GM19193 (cell line): ENCODE measurements around the gene SAP30L.

Experiments
- POLR2A ChIP-seq: IDR thresholded peaks from 4 replicates; pipeline ENCODE4 v1.6.1; 2011; ENCODE audit not compliant: insufficient read depth, insufficient read length; ENCODE audit errors: extremely low read depth

Gene SAP30L

DNA sequence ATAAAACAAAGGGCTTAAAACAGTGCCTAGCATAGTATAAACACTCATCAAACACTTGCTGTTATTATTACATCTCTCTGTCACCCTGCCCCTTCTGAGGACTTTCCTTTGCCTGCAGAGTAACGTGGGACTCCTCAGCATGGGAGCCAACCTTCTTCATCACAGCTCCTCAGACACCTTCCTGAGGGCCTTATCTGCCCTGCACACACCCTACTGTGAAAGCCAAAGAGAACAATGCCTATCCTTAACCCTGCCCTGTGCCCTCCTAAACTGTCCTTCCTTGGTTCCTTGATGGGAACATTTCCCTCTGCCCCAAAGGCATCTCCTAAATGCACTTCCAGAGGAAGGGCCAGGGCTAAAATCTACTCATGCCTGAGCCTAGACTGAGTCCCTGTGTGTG lies 52.8 kb downstream of the SAP30L start:
- no peak for TF ChIP-seq POLR2A

DNA sequence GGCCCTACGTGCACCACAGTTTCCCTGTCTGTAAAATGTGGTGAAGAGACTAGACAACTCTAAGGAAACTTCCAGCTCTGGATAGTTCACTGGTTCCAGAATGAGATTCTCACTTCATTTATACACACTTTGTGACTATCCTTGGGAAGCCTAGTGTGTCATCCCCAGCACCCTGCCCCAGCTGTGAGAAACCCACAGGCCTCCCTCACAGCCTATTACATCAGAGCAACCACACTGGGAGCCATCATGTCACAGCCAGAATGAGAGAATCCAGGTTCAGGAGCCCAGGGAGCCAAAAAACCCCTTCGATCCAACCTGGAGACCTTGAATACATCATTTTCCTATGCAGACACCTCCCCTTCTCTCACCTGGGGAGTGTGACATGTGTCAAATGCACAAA lies 53.2 kb downstream of the SAP30L start:
- no peak for TF ChIP-seq POLR2A

DNA sequence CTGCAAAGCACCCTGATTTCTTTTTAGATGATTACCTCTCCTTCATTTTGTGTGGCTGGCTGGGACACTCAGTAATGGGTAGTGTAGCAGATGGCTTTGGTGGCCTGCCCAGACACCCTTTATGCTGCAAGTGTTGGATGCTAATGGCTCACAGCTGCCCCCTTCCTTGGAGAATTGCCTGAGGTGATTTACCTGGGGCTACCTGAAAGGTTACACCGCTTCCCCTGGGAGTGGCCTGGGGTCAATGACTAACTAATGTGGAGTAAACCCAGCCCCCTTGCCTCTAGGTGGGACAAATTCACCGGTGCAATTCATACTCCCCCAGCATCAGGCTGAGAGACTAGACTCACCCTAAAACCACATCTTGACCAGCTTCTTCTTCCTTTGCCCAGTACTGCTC lies 55.8 kb downstream of the SAP30L start:
- no peak for TF ChIP-seq POLR2A

- TF ChIP-seq POLR2A = no peak
Measured at GRCh38 chr5:154502180-154502579, 56.4 kb downstream of the SAP30L start.

DNA sequence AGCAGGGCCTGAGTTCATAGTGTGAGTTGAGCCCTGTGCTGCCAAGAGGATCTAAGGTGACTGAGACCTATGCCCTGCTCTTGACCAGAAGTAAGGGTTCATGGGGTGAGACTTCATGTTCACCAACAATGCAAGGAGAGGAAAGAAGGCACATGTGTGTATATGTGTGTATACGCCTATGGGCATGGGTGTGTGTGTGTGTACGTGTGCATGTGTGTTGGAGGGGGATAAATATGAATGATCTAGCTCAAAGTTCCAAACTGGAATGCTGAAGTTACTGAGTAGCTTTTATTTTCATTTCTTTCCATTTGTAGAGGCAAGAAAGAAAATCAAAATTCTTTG lies 57.9 kb downstream of the SAP30L start:
- peak; percentile 3 for TF ChIP-seq POLR2A

- no peak for TF ChIP-seq POLR2A
Measured at GRCh38 chr5:154505567-154505966, 59.8 kb downstream of the SAP30L start.

DNA sequence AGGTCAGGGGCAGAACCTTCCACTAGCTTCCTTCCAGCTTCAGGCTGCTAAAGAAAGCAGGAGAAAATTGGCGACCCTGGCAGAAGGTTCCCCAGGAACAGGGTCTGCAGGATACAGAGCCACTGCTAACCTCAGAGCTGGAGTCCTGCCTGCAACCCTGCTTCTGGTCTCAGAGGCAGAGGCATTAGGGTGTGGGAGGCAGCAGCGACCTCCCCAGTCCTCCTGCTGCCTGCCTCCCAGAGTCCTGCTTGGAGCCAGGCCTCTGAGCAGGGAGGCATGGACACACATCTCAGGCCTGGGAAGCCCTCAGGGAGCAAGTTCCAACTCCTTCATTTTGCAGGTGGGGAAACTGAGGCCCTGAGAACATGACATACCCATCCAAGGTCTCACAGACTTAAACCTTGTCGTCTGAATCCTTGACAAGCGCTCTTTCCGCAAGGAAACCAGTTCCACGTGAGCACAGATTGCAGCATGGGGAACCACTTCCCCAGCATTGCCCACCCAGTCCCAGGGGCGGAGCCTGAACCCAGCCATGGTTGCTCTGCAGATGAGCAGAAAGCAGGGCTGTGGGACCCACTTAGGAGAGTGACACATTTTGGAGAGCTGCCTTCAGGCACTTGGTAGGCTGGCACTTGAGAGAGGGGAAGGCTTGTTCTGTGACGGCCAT lies 60.4 kb downstream of the SAP30L start:
- no peak for TF ChIP-seq POLR2A

GRCh38 chr5:154506716-154507080 lies 60.9 kb downstream of the SAP30L start:
- TF ChIP-seq POLR2A = no peak

DNA sequence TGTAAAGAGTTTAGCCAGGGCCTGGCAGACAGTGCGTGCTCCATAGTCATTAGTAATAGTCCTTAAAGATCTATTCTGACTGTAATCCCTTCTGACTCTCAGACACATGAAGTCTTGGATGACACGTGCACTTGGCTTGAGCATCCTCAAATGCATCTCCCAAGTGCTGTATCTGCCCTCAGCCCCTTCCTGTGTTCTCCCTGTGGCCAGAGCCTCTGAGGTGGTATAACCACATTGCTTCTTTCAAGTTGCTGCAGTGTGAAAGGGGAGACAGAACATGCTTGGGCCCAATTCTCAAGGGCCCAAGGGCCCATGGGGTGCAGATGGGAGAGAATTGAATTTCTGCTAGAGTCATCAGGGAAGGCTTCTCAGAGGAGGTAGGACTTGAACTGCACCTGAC lies 62.3 kb downstream of the SAP30L start:
- TF ChIP-seq POLR2A = no peak

GRCh38 chr5:154509784-154510555 lies 64.2 kb downstream of the SAP30L start:
- TF ChIP-seq POLR2A = no peak
